OCI-LY1 (cell line): ENCODE results near the gene STK32C.

Experiments
- H2AFZ ChIP-seq: fragments of 200-600 bp; sonication (generic), shearing (Covaris generic); 2 replicates; pipeline ENCODE4 v1.6.0; 2014; ENCODE audit warnings: antibody characterized with exemption, mild to moderate bottlenecking, low read length
- H3F3A ChIP-seq: fragments of 200-600 bp; sonication (generic), shearing (Covaris generic); 2 replicates; pipeline ENCODE4 v1.6.0; 2014; ENCODE audit warnings: mild to moderate bottlenecking, antibody characterized with exemption, low read length, moderate library complexity; ENCODE audit not compliant: insufficient read depth
- H3K27ac ChIP-seq: fragments of 200-600 bp; sonication (generic); 2 replicates; pipeline ENCODE4 v1.5.1; 2014; ENCODE audit warnings: low read length, mixed run types, mild to moderate bottlenecking, low read depth; ENCODE audit not compliant: poor library complexity, severe bottlenecking
- H3K27me3 ChIP-seq: fragments of 200-600 bp; sonication (generic); 2 replicates; pipeline ENCODE4 v1.6.0; 2014; ENCODE audit warnings: antibody characterized with exemption, mild to moderate bottlenecking, low read length, moderate library complexity; ENCODE audit not compliant: insufficient read depth
- H3K36me3 ChIP-seq: fragments of 200-600 bp; sonication (generic); 2 replicates; pipeline ENCODE4 v1.6.1; 2014; ENCODE audit warnings: mild to moderate bottlenecking, antibody characterized with exemption, low read length, moderate library complexity, mixed read lengths; ENCODE audit not compliant: insufficient read depth
- H3K4me1 ChIP-seq: fragments of 200-600 bp; sonication (generic); 2 replicates; pipeline ENCODE4 v1.5.1; 2014; ENCODE audit warnings: mild to moderate bottlenecking, low read length, moderate library complexity; ENCODE audit not compliant: insufficient read depth, severe bottlenecking
- H3K4me2 ChIP-seq: fragments of 200-600 bp; sonication (generic), shearing (Covaris generic); 2 replicates; pipeline ENCODE4 v1.6.1; 2014; ENCODE audit warnings: low read length
- H3K4me3 ChIP-seq: fragments of 200-600 bp; sonication (generic); 2 replicates; pipeline ENCODE4 v1.5.1; 2014; ENCODE audit warnings: low read length, low read depth, mild to moderate bottlenecking, mixed read lengths; ENCODE audit not compliant: poor library complexity, severe bottlenecking
- H3K79me2 ChIP-seq: fragments of 200-600 bp; shearing (Covaris generic); 2 replicates; pipeline ENCODE4 v1.6.1; 2016; ENCODE audit warnings: mixed run types, low read length, mixed read lengths; ENCODE audit not compliant: insufficient read depth
- H3K9ac ChIP-seq: fragments of 200-600 bp; sonication (generic), shearing (Covaris generic); 2 replicates; pipeline ENCODE4 v1.6.1; 2014; ENCODE audit warnings: mild to moderate bottlenecking, low read length, mixed read lengths
- H3K9me2 ChIP-seq: fragments of 200-600 bp; sonication (generic), shearing (Covaris generic); 2 replicates; pipeline ENCODE4 v1.6.1; 2014; ENCODE audit warnings: low read depth, mild to moderate bottlenecking, low read length, mixed read lengths
- H3K9me3 ChIP-seq: fragments of 200-600 bp; shearing (Covaris generic); 2 replicates; pipeline ENCODE4 v1.6.1; 2014; ENCODE audit warnings: low read length, mixed read lengths
- H4K20me1 ChIP-seq: fragments of 200-600 bp; sonication (generic), shearing (Covaris generic); 2 replicates; pipeline ENCODE4 v1.6.0; 2016; ENCODE audit warnings: mild to moderate bottlenecking, low read length; ENCODE audit not compliant: insufficient read depth
- EZH2 ChIP-seq: fragments of 200-600 bp; sonication (generic), shearing (Covaris generic); IDR thresholded peaks from 2 replicates; pipeline ENCODE4 v1.8.0; 2017; ENCODE audit warnings: borderline replicate concordance, mixed run types, mild to moderate bottlenecking, antibody characterized with exemption, low read length, moderate library complexity, mixed read lengths
- TF ChIP-seq, protein P1 (sequence below): fragments of 200-600 bp; sonication (generic), shearing (Covaris generic); IDR thresholded peaks from 2 replicates; pipeline ENCODE4 v1.5.1; 2017; ENCODE audit warnings: mild to moderate bottlenecking, antibody characterized with exemption, low read length, moderate library complexity, mixed read lengths

Gene STK32C

DNA sequence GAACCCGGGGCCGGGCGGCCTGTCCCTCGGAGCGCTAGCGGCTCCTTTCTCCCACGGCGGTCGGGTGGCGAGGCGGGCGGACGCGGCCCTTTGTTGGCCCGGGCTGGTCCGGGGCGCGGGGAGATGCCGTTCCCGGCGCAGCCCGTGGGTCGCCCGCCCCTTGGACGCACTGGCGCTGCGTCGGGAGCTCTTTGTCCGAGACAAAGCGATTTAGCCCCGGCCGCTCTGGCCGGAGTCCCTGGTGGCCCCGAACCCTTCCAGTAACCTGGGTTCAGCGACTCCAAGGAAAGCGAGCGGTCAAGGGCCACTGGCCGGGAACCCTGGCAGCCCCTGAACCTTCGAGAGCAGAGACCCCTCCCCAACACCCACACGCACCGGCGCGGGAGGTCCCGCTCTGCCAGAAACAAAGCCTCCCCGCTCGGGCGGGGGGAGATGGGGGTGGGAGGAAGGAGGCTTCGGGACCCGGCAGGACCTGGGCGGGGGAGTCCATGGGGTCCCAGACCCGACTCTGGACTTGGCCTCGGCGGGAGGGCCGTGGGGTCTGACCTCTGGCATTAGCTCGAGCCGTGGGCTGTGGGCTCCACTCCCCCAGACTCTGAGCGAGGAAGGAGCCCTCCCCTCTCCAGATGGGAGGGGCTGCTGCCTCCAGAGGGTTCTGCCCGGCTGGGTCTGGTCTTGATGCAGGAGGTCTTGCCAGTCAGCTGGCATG lies 120.2 kb downstream of the STK32C start:
- no peak for TF ChIP-seq EZH2
- TF ChIP-seq, protein P1, sequence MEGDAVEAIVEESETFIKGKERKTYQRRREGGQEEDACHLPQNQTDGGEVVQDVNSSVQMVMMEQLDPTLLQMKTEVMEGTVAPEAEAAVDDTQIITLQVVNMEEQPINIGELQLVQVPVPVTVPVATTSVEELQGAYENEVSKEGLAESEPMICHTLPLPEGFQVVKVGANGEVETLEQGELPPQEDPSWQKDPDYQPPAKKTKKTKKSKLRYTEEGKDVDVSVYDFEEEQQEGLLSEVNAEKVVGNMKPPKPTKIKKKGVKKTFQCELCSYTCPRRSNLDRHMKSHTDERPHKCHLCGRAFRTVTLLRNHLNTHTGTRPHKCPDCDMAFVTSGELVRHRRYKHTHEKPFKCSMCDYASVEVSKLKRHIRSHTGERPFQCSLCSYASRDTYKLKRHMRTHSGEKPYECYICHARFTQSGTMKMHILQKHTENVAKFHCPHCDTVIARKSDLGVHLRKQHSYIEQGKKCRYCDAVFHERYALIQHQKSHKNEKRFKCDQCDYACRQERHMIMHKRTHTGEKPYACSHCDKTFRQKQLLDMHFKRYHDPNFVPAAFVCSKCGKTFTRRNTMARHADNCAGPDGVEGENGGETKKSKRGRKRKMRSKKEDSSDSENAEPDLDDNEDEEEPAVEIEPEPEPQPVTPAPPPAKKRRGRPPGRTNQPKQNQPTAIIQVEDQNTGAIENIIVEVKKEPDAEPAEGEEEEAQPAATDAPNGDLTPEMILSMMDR = no peak
- H3K4me3 ChIP-seq = no peak overlapping the region
- H3K27ac ChIP-seq = no peak overlapping the region
- H3K36me3 ChIP-seq = no peaks in the 10 kb centered on the region
- no peaks in the 10 kb centered on the region for H3K9me2 ChIP-seq
- no peak overlapping the region for H3K9ac ChIP-seq
- no peaks in the 10 kb centered on the region for H3K27me3 ChIP-seq
- no peaks in the 10 kb centered on the region for H4K20me1 ChIP-seq
- H3K4me1 ChIP-seq = no peaks in the 10 kb centered on the region
- no peaks in the 10 kb centered on the region for H3F3A ChIP-seq
- no peak overlapping the region for H3K4me2 ChIP-seq
- no peak overlapping the region for H2AFZ ChIP-seq
- H3K79me2 ChIP-seq = no peaks in the 10 kb centered on the region
- H3K9me3 ChIP-seq = no peaks in the 10 kb centered on the region

DNA sequence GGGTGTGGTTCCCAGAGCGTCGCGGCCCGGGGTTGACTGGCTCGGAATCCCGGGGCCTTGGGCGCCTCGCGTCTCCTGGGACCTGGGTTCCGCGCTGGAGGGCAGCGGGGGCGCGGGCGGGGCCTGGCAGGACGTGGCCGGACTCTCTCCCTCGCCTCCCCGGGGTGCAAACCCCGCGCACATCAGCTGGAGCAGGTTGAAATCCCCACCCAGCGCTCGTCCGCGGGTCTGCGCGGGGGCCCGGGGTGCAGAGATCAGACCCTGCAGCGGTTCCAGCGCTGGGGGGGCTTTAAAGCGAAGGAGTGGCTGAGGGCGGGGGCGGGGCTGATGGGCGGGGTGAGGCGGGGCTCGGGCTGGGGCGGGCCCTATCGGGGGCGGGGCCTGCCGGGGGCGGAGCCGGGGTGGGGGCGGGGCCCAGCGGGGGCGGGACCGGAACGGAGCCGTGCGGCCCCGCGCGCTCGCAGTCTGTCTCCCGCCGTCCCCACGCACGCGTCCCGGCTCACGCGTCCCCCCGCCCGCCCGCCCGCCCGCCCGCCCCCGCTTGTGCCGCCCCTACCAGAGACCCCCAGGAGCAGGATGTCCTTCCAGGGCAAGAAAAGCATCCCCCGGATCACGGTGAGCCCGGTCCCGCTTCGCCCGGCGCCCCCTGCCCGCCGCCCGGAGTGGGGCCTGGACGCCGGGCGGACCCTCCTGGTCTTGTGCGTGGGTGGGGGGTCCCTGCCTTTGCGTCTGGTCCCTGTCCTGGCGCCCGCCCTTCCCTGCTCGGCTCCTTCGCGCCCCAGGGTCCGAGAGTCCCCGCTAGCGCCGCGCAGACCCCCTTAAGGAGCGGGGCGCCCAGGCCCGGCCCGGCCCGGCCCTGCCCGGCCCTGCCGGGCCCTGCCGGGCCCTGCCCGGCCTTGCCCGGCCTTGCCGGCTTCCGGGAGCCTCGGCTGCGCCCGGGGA lies 121.0 kb downstream of the STK32C start, which contains the start of gene DPYSL4:
Gene DPYSL4 (plus strand): TSS at position 461 of the 942 bp plus-strand sequence. CDS start 116 bp downstream, at position 577.
- TF ChIP-seq EZH2 = no peak
- TF ChIP-seq, protein P1 = no peak
- Histone ChIP-seq H3K9me2 (no peaks in the 10 kb centered on the region), H4K20me1 (no peaks in the 10 kb centered on the region), H3K27me3 (no peaks in the 10 kb centered on the region), H3K36me3 (no peaks in the 10 kb centered on the region), H3K9me3 (no peaks in the 10 kb centered on the region), H3K27ac (no peak within 1 kb of the TSS), H3K9ac (no peak within 1 kb of the TSS), H3K4me2 (no peak within 1 kb of the TSS), H2AFZ (no peak within 1 kb of the TSS), H3K79me2 (no peaks in the 10 kb centered on the region), H3F3A (no peaks in the 10 kb centered on the region), H3K4me1 (no peaks in the 10 kb centered on the region), H3K4me3 (no peak within 1 kb of the TSS)

DNA sequence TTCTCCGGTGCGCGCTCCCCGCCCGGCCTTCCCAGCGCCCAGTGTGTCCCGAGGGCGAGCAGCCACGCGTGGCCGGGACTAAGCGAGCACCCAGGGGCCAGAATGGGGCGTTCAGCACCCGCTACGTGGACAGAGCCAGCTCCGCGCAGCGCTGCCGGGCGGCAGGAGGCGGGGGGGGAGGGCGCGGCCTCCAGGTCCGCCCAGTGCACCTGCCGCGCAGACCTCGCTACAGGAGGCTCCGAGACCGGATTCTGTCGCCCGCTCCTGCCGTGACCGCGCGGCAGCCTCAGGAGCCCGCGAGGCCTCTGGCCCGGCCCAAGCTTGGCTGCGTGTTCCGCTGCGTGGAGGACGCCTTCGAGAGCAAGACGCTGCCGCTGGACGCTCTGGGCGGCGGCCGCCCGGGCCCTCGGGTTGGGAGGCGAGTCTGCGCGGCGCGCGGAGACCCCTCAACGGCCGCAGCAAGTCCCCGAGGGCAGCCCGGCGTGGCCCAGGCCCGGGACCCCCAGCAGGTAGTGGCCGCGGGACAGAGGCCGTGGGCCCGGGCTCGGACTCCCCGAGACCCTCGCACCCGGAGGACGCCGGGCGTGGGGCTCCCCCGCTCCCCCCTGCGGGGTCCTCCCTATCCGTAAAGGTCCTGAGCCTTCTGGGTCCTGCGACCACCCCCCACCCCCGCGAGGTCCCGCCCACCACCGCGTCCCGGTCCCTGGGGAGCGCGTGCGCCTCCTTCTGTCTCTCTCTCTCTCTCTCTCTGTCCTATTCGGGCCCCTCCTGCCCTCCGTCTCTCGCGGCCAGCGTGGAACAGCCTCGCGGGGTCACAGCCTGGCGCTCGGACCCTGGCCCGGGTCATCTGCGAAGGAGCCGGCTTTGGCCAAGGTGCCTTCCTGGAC lies 121.9 kb downstream of the STK32C start:
- H3K9me2 ChIP-seq = no peaks in the 10 kb centered on the region
- H3K9me3 ChIP-seq = no peaks in the 10 kb centered on the region
- no peak overlapping the region for H2AFZ ChIP-seq
- H3K27me3 ChIP-seq = no peaks in the 10 kb centered on the region
- H3K9ac ChIP-seq = no peak overlapping the region
- TF ChIP-seq EZH2 = no peak
- TF ChIP-seq, protein P1 = no peak
- H3F3A ChIP-seq = no peaks in the 10 kb centered on the region
- H3K36me3 ChIP-seq = no peaks in the 10 kb centered on the region
- no peaks in the 10 kb centered on the region for H3K4me1 ChIP-seq
- no peaks in the 10 kb centered on the region for H3K79me2 ChIP-seq
- no peaks in the 10 kb centered on the region for H4K20me1 ChIP-seq
- H3K4me3 ChIP-seq = no peak overlapping the region
- H3K4me2 ChIP-seq = no peak overlapping the region
- no peak overlapping the region for H3K27ac ChIP-seq
